ENCODE data around the gene MCTP2.
A peak's percentile ranks its signal among the peaks of the same experiment; 100 is the strongest.

MCTP2 gene

GRCh38 chr15:94296717-94297116 lies 65.4 kb downstream of the MCTP2 start:
- no peak for DNase-seq (ENCODE audit: low spot score)
- ChIA-PET CTCF (no interaction called here), POLR2A (ENCODE audit: low non-redundant PET) (no interaction called here)
- TF ChIP-seq, protein P1, sequence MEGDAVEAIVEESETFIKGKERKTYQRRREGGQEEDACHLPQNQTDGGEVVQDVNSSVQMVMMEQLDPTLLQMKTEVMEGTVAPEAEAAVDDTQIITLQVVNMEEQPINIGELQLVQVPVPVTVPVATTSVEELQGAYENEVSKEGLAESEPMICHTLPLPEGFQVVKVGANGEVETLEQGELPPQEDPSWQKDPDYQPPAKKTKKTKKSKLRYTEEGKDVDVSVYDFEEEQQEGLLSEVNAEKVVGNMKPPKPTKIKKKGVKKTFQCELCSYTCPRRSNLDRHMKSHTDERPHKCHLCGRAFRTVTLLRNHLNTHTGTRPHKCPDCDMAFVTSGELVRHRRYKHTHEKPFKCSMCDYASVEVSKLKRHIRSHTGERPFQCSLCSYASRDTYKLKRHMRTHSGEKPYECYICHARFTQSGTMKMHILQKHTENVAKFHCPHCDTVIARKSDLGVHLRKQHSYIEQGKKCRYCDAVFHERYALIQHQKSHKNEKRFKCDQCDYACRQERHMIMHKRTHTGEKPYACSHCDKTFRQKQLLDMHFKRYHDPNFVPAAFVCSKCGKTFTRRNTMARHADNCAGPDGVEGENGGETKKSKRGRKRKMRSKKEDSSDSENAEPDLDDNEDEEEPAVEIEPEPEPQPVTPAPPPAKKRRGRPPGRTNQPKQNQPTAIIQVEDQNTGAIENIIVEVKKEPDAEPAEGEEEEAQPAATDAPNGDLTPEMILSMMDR (conservative IDR thresholded peaks at IDR 0.05; ENCODE audit: low read depth) = no peak
- no peak overlapping the region for H3K27ac ChIP-seq

DNA sequence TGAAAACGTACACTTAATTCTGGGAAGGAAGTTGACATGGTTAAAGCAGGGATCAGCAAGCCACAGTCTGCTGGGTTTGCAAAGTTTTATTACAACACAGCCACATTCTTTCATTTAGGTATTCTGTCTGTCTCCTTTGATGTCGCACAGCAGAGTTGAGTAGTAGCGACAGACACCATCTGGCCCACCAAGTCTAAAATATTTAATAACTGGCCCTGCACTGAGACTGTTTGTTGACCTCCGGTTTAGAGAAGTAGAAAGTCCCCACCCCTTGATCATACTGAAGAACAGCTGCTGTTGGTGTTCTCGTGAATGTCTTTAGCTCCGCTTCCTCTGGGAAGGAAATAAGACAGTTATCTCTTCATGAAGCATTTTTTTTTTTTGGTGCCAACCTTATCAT lies 66.2 kb downstream of the MCTP2 start:
- TF ChIP-seq, protein P1 (conservative IDR thresholded peaks at IDR 0.05; ENCODE audit: low read depth) = no peak
- ChIA-PET POLR2A (ENCODE audit: low non-redundant PET) (no interaction called here), CTCF (interaction anchor here (0.7 kb wide), 1 partner anchor 61 kb away, joined by 3 read pairs; no protein-coding TSS in a partner anchor)
- no peak overlapping the region for H3K27ac ChIP-seq
- DNase-seq (ENCODE audit: low spot score) = no peak

GRCh38 chr15:94298364-94298763 lies 67.0 kb downstream of the MCTP2 start:
- CTCF ChIA-PET = no interaction called here
- no peak for DNase-seq (ENCODE audit: low spot score)
- TF ChIP-seq, protein P1 (conservative IDR thresholded peaks at IDR 0.05; ENCODE audit: low read depth) = no peak
- no peak overlapping the region for H3K27ac ChIP-seq
- POLR2A ChIA-PET (ENCODE audit: low non-redundant PET) = no interaction called here

DNA sequence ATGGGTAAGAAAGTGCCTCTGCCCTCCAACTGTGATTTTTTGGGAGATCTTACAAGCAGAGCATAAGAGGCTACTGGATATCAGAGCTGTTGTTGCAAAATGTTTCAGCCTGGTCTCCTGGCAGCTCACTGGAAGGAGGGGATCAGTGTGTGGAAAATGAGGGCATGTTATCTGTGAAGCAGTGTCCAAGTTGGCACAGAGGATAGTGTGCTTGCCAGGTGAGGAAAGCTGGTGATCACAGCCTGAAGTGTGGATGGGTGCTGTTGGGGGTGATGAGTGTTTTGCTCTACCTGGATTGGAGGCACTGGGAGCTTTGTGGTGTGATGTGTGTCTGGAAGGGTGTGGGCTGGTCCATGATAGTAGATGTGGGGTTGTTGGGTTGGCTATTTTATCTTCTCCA lies 69.3 kb downstream of the MCTP2 start:
- no peak for DNase-seq (ENCODE audit: low spot score)
- ChIA-PET POLR2A (ENCODE audit: low non-redundant PET) (no interaction called here), CTCF (no interaction called here)
- H3K27ac ChIP-seq = no peak overlapping the region
- TF ChIP-seq, protein P1 (conservative IDR thresholded peaks at IDR 0.05; ENCODE audit: low read depth) = no peak

GRCh38 chr15:94305133-94305532 lies 73.8 kb downstream of the MCTP2 start:
- ChIA-PET CTCF (no interaction called here), POLR2A (ENCODE audit: low non-redundant PET) (no interaction called here)
- H3K27ac ChIP-seq = no peak overlapping the region
- TF ChIP-seq, protein P1 (conservative IDR thresholded peaks at IDR 0.05; ENCODE audit: low read depth) = no peak
- DNase-seq (ENCODE audit: low spot score) = no peak

- DNase-seq (ENCODE audit: low spot score) = peak; percentile 53
- ChIA-PET POLR2A (ENCODE audit: low non-redundant PET) (no interaction called here), CTCF (interaction anchor here (1.0 kb wide), 1 partner anchor 11 kb away, joined by 3 read pairs; no protein-coding TSS in a partner anchor)
- TF ChIP-seq, protein P1 (conservative IDR thresholded peaks at IDR 0.05; ENCODE audit: low read depth) = no peak
- no peak overlapping the region for H3K27ac ChIP-seq
These were observed 75.6 kb downstream of the MCTP2 start for GRCh38 chr15:94306700-94307650.

Measured in RWPE1 (cell line).